Kidney (tissue), 14 donors: ENCODE data around the gene NCOA1. TPM values are rescaled to one million over a fixed set of nuclear protein-coding genes. Genes with fewer than 3 reads are reported as not detected.
A peak's percentile ranks its signal among the peaks of the same experiment; 100 is the strongest.

Experiments
- DNase-seq, 5 donors: peaks; one replicate each; pipeline ENCODE4 v3.0.0-alpha.2; 2013 to 2020
- FAIRE-seq: peaks from 2 replicates; lab custom pipeline; 2012; peaks lifted over from hg19 to GRCh38; lab: Jason Lieb, UNC
- H3K27ac ChIP-seq, 2 donors: one replicate each; pipeline ENCODE4 v1.7.0; 2013; ENCODE audit warnings: low read depth in 2 of 2, low read length in 2 of 2, inconsistent platforms in 1 of 2
- H3K27me3 ChIP-seq: one replicate; pipeline ENCODE4 v1.7.1; 2013; ENCODE audit warnings: low read length, inconsistent platforms; ENCODE audit not compliant: control insufficient read depth, insufficient read depth
- H3K36me3 ChIP-seq, 3 donors: one replicate each; pipeline versions ENCODE4 v1.7.0 to v1.7.1; 2013; ENCODE audit warnings: low read length in 3 of 3, control low read depth in 1 of 3, inconsistent platforms in 1 of 3; ENCODE audit not compliant: insufficient read depth in 3 of 3, control insufficient read depth in 2 of 3
- H3K4me1 ChIP-seq, 3 donors: one replicate each; pipeline versions ENCODE4 v1.7.0 to v1.7.1; 2013; ENCODE audit warnings: low read length in 3 of 3, inconsistent platforms in 1 of 3, low read depth in 1 of 3; ENCODE audit not compliant: control insufficient read depth in 2 of 3, insufficient read depth in 2 of 3
- H3K4me3 ChIP-seq, 3 donors: one replicate each; pipeline versions ENCODE4 v1.7.0 to v1.8.1; 2013; ENCODE audit warnings: low read length in 3 of 3, control low read depth in 1 of 3, inconsistent platforms in 1 of 3
- H3K9ac ChIP-seq, 3 donors: one replicate each; pipeline versions ENCODE4 v1.7.0 to v1.7.1; 2013; ENCODE audit warnings: low read length in 3 of 3, control low read depth in 1 of 3, inconsistent platforms in 1 of 3
- H3K9me3 ChIP-seq, 3 donors: one replicate each; pipeline versions ENCODE4 v1.7.0 to v1.7.1; 2013; ENCODE audit warnings: low read length in 3 of 3, control low read depth in 1 of 3, inconsistent platforms in 1 of 3; ENCODE audit not compliant: control insufficient read depth in 2 of 3, insufficient read depth in 1 of 3
- CTCF ChIP-seq: IDR thresholded peaks from 3 replicates; pipeline ENCODE4 v1.5.1; 2012; ENCODE audit warnings: mild to moderate bottlenecking, moderate library complexity, borderline replicate concordance; ENCODE audit not compliant: insufficient read depth; ENCODE audit errors: extremely low read depth
- intact Hi-C: fragments of 100-400 bp; cut with DNase I; formaldehyde crosslinking; loops from one replicate; pipeline ENCODE4 v1.11.1; 2022
- polyA plus RNA-seq: library from polyadenylated mRNA; stranded (reverse); fragments of 350-450 nt; fragmentation: Illumina TruSeq; extraction: RNeasy Lipid Tissue Mini Kit (QIAGEN cat#74804); gene quantifications from one replicate; pipeline ENCODE4 v1.2.3, GENCODE V29; 2014; ENCODE audit warnings: low read depth, low replicate concordance; ENCODE audit not compliant: insufficient read depth
- total RNA-seq: library from RNA; stranded (reverse); fragmentation: NEBNext Ultra II Directional; extraction: Animal tissue kit (Norgen Biotek cat#: 25700); gene quantifications from one replicate; pipeline ENCODE4 v1.2.1, GENCODE V29; 2021
- donor health status: control.
- donor health status: control.
- donor health status: control.
- donor health status: control.
- donor health status: control.
- donor health status: DM: yes; HTN: yes; CAD: no.
- donor health status: Normal renal cell carcinoma (clear cell type).

The NCOA1 gene
- total and polyA plus RNA-seq, 2 donors from 2014 or later = 11.6 to 41.5 TPM

- H3K27me3 ChIP-seq = no peaks in the 10 kb centered on the region
- intact Hi-C loops = no loop called here
- H3K27ac ChIP-seq = no peak overlapping the region
- H3K36me3 ChIP-seq = peaks cover 4 to 15% (median 6%) of the 10 kb centered on the region in 3 donors
- FAIRE-seq (no peak), DNase-seq (peak in 2 of 5 donors; percentile 33 to 35)
- no peak for TF ChIP-seq CTCF
- no peak overlapping the region for H3K9ac ChIP-seq
- no peaks in the 10 kb centered on the region for H3K4me1 ChIP-seq
- H3K9me3 ChIP-seq = no peaks in the 10 kb centered on the region
- no peak overlapping the region for H3K4me3 ChIP-seq
These were observed 280.9 kb downstream of the NCOA1 start for GRCh38 chr2:24771764-24772586.

GRCh38 chr2:24774373-24774772 lies 283.3 kb downstream of the NCOA1 start:
- no peak for DNase-seq
- H3K9ac ChIP-seq = no peak overlapping the region
- no peak overlapping the region for H3K27ac ChIP-seq
- FAIRE-seq = no peak
- no peak for TF ChIP-seq CTCF
- H3K9me3 ChIP-seq = no peaks in the 10 kb centered on the region
- no peaks in the 10 kb centered on the region for H3K27me3 ChIP-seq
- peaks cover 0 to 4% (median 0%) of the 10 kb centered on the region in 3 donors for H3K4me1 ChIP-seq
- intact Hi-C loops = no loop called here
- H3K36me3 ChIP-seq = peaks cover 4 to 9% (median 6%) of the 10 kb centered on the region in 3 donors
- H3K4me3 ChIP-seq = no peak overlapping the region

- DNase-seq = peak in 1 of 5 donors; percentile 44
- Histone ChIP-seq H3K9ac (peak overlapping the region in 1 of 3 donors; percentile 2), H3K27me3 (no peaks in the 10 kb centered on the region), H3K4me3 (no peak overlapping the region), H3K9me3 (no peaks in the 10 kb centered on the region), H3K4me1 (peaks cover 0 to 4% (median 0%) of the 10 kb centered on the region in 3 donors), H3K27ac (peak overlapping the region in 1 of 2 donors; percentile 2), H3K36me3 (no peaks in the 10 kb centered on the region)
- intact Hi-C loops = no loop called here
- TF ChIP-seq CTCF = no peak
- no peak for FAIRE-seq
These were observed 288.1 kb downstream of the NCOA1 start for GRCh38 chr2:24779116-24779515.
